ENCODE data around the gene RND1.

- no peak for TF ChIP-seq CTCF (conservative IDR thresholded peaks at IDR 0.05; ENCODE audit: low read depth in 2 of 2)
- no peak for TF ChIP-seq REST (IDR thresholded peaks at IDR 0.05; ENCODE audit: unreplicated experiment)
- no peak for TF ChIP-seq EZH2phosphoT487 (IDR thresholded peaks at IDR 0.05; ENCODE audit: unreplicated experiment)
- no peak for TF ChIP-seq ZNF114 (CRISPR knock-in tag; IDR thresholded peaks at IDR 0.05)
- TF ChIP-seq EZH2 (IDR thresholded peaks at IDR 0.05; ENCODE audit: low read depth, unreplicated experiment), result no peak
- TF ChIP-seq POLR2AphosphoS5 (IDR thresholded peaks at IDR 0.05; ENCODE audit: low read depth), result no peak
- TF ChIP-seq ETS1 (IDR thresholded peaks at IDR 0.05), result no peak
- TF ChIP-seq CREB1 (CRISPR knock-in tag; IDR thresholded peaks at IDR 0.05; ENCODE audit: low read depth), result no peak
- TF ChIP-seq STAT1 (IDR thresholded peaks at IDR 0.05; ENCODE audit: unreplicated experiment), result no peak
These were observed 28.6 kb upstream of the RND1 start for GRCh38 chr12:48894271-48894670.
